ENCODE results near the gene TMX4.

GRCh38 chr20:7985916-7986315, 33.6 kb downstream of the TMX4 start:
- TF ChIP-seq, protein P1, sequence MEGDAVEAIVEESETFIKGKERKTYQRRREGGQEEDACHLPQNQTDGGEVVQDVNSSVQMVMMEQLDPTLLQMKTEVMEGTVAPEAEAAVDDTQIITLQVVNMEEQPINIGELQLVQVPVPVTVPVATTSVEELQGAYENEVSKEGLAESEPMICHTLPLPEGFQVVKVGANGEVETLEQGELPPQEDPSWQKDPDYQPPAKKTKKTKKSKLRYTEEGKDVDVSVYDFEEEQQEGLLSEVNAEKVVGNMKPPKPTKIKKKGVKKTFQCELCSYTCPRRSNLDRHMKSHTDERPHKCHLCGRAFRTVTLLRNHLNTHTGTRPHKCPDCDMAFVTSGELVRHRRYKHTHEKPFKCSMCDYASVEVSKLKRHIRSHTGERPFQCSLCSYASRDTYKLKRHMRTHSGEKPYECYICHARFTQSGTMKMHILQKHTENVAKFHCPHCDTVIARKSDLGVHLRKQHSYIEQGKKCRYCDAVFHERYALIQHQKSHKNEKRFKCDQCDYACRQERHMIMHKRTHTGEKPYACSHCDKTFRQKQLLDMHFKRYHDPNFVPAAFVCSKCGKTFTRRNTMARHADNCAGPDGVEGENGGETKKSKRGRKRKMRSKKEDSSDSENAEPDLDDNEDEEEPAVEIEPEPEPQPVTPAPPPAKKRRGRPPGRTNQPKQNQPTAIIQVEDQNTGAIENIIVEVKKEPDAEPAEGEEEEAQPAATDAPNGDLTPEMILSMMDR (IDR thresholded peaks at IDR 0.05 in 2 of 3, conservative IDR thresholded peaks at IDR 0.05 in 1 of 3; ENCODE audit: borderline replicate concordance in 1 of 3, insufficient read depth in 1 of 3, low read depth in 2 of 3, low read length in 2 of 3): no peak
- TF ChIP-seq POLR2AphosphoS5 (IDR thresholded peaks at IDR 0.05; ENCODE audit: low read depth, low read length): no peak
- TF ChIP-seq ZNF274 (IDR thresholded peaks at IDR 0.05; ENCODE audit: low read depth, low read length): no peak
- no peak for TF ChIP-seq YY1 (IDR thresholded peaks at IDR 0.05; ENCODE audit: extremely low read depth, insufficient replicate concordance, low read depth, low read length)
- no peak for TF ChIP-seq POLR2A (IDR thresholded peaks at IDR 0.05; ENCODE audit: borderline replicate concordance, extremely low read depth, insufficient read depth, insufficient read length)
- TF ChIP-seq JUND (IDR thresholded peaks at IDR 0.05): no peak
- no peak for TF ChIP-seq SP1 (IDR thresholded peaks at IDR 0.05; ENCODE audit: low read depth)
- TF ChIP-seq EZH2 (IDR thresholded peaks at IDR 0.05): no peak

Data from HCT116 (cell line).